ENCODE data around the gene LSAMP. TPM values are rescaled to one million over a fixed set of nuclear protein-coding genes. Genes with fewer than 3 reads are reported as not detected.
A peak's percentile ranks its signal among the peaks of the same experiment; 100 is the strongest.

LSAMP gene
- total and polyA plus RNA-seq, 2 of the 8 experiments (the other 6 are each of a cell fraction or from before 2014, with no cell fraction given), result 1.8 to 5.7 TPM

- H3K4me2 ChIP-seq (ENCODE audit: insufficient read depth in 1 of 2, low read depth in 2 of 2, low read length in 2 of 2), result no peak overlapping the region
- 77% methylated on average over 2 of the region's 2 CpGs; no CpG with 5 or more reads in 1 of the 2 experiments for WGBS, 2 experiments (ENCODE audit: extremely low coverage in 1 of 2, insufficient coverage in 1 of 2, insufficient read length in 1 of 2, insufficient replicate concordance in 2 of 2, low coverage in 1 of 2, low lambda C conversion rate in 2 of 2, missing lambda C conversion rate in 1 of 2)
- no peak for FAIRE-seq
Observed at GRCh38 chr3:116112696-116113095, 332.6 kb downstream of the LSAMP start.

More at GRCh38 chr3:116112696-116113095, 332.6 kb downstream of the LSAMP start:
- no peak overlapping the region for H2BK20ac ChIP-seq (ENCODE audit: low read length)
- no peak overlapping the region for H2AK5ac ChIP-seq (ENCODE audit: low read depth, low read length)
- H4K91ac ChIP-seq (replicated peaks; ENCODE audit: insufficient read length, low read length), result no peak overlapping the region
- no peak overlapping the region for H3K4ac ChIP-seq (replicated peaks; ENCODE audit: insufficient read length, low read depth, low read length)
- H2BK12ac ChIP-seq (ENCODE audit: low read depth, low read length), result no peak overlapping the region
- H3K27ac ChIP-seq (ENCODE audit: low read depth, low read length), result no peak overlapping the region
- H3K18ac ChIP-seq (ENCODE audit: extremely low read depth, low read length), result no peak overlapping the region
- H3K9ac ChIP-seq (replicated peaks in 1 of 4; ENCODE audit: extremely low read depth in 1 of 4, low read depth in 3 of 4, low read length in 3 of 4), result peak overlapping the region in 1 of 4 experiments; percentile 8; a peak in 1 of 7 replicates
- H3K23me2 ChIP-seq (ENCODE audit: low read depth, low read length), result no peaks in the 10 kb centered on the region
- no peaks in the 10 kb centered on the region for H3K79me1 ChIP-seq (ENCODE audit: low read depth, low read length)
- H3K27me3 ChIP-seq (replicated peaks in 1 of 4; ENCODE audit: control insufficient read depth in 3 of 4, extremely low read depth in 1 of 4, insufficient read depth in 3 of 4, low read length in 3 of 4), result no peaks in the 10 kb centered on the region
- H3K4me1 ChIP-seq (replicated peaks in 1 of 4; ENCODE audit: control insufficient read depth in 3 of 4, insufficient read depth in 4 of 4, low read length in 3 of 4), result no peaks in the 10 kb centered on the region; a peak in 1 of 7 replicates
- no peak overlapping the region for H2BK15ac ChIP-seq (ENCODE audit: low read length)
- H3K36me3 ChIP-seq (ENCODE audit: control insufficient read depth in 2 of 4, insufficient read depth in 4 of 4, low read length in 3 of 4), result no peaks in the 10 kb centered on the region
- H4K20me1 ChIP-seq (replicated peaks in 1 of 2; ENCODE audit: control insufficient read depth in 1 of 2, insufficient read depth in 2 of 2, low read length in 2 of 2), result no peaks in the 10 kb centered on the region
- H4K8ac ChIP-seq (ENCODE audit: extremely low read depth, insufficient read depth, low read length), result no peak overlapping the region
- H3K79me2 ChIP-seq (ENCODE audit: control insufficient read depth in 1 of 2, insufficient read depth in 2 of 2, low read length in 2 of 2), result no peaks in the 10 kb centered on the region; a peak in 1 of 4 replicates
- no peak overlapping the region for H2BK5ac ChIP-seq (ENCODE audit: low read depth, low read length)
- no peak overlapping the region for H2AFZ ChIP-seq (ENCODE audit: low read length)
- DNase-seq (ENCODE audit: low read depth in 1 of 2, low spot score in 2 of 2), result no peak
- H3K9me3 ChIP-seq (ENCODE audit: insufficient read depth in 2 of 2, low read depth in 1 of 2, low read length in 1 of 2), result no peaks in the 10 kb centered on the region
- CTCF ChIA-PET (ENCODE audit: partially characterized antibody), result no interaction called here
- no peak overlapping the region for H3K56ac ChIP-seq (replicated peaks; ENCODE audit: insufficient read length, low read depth, low read length)
- POLR2A ChIA-PET (ENCODE audit: partially characterized antibody), result interaction anchor here (0.6 kb wide), 1 partner anchor 13 kb away, joined by 3 read pairs; no protein-coding TSS in a partner anchor
- H4K5ac ChIP-seq (ENCODE audit: insufficient read length, low read depth, low read length), result no peak overlapping the region
- no peak overlapping the region for H2BK120ac ChIP-seq (replicated peaks; ENCODE audit: low read depth, low read length)
- no peak overlapping the region for H3K23ac ChIP-seq (ENCODE audit: insufficient read length)
- no peak for TF ChIP-seq CBX5 (IDR thresholded peaks at IDR 0.05; ENCODE audit: low read depth, low read length)
- no peak overlapping the region for H3K14ac ChIP-seq (ENCODE audit: insufficient read length)
- H3K4me3 ChIP-seq (ENCODE audit: extremely low read depth in 1 of 4, insufficient read depth in 2 of 4, low read depth in 3 of 4, low read length in 4 of 4), result no peak overlapping the region

All from H1 (cell line).